GM12801 (cell line): Measurements from ENCODE around the gene WDR18.

Experiments
- TF ChIP-seq, protein P1 (sequence below): IDR thresholded peaks from one replicate; pipeline ENCODE4 v1.5.1; 2011; ENCODE audit warnings: control low read depth; ENCODE audit not compliant: insufficient read length; ENCODE audit errors: extremely low read depth

Gene WDR18

DNA sequence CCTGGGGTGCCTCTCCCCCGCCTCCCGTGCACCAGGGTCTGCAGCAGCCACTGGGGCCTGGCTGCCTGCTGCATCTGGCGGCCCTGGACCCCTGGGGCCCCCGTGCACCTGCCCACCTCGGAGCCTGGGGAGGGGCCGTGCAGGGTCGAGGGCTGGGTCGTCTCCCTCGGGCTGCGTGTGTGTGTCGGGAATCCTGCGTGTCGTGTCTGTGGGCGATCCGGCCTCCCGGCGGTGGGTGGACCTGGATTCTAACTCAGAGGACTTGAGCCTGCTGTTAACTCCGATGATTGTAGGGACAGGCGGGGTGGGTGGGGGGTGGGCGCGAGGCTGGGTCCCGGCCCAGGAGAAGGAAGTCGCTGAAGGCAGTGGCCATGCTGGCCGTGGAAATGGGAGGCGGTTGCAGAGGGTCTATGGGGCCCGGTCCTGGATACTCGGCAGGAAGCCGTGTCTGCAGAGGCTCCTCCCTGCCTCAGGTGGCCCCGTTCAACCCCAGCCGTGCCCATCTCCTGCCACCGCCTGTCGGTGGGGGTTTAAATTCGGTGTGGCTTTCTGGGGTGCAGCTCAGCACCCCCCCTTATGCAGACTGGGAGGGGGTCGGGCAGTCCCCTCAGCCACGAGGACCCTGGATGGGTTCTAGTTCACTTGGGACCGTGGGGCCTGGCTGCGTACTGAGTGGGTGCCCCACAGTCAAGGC lies 9.4 kb upstream of the WDR18 start:
- TF ChIP-seq, protein P1, sequence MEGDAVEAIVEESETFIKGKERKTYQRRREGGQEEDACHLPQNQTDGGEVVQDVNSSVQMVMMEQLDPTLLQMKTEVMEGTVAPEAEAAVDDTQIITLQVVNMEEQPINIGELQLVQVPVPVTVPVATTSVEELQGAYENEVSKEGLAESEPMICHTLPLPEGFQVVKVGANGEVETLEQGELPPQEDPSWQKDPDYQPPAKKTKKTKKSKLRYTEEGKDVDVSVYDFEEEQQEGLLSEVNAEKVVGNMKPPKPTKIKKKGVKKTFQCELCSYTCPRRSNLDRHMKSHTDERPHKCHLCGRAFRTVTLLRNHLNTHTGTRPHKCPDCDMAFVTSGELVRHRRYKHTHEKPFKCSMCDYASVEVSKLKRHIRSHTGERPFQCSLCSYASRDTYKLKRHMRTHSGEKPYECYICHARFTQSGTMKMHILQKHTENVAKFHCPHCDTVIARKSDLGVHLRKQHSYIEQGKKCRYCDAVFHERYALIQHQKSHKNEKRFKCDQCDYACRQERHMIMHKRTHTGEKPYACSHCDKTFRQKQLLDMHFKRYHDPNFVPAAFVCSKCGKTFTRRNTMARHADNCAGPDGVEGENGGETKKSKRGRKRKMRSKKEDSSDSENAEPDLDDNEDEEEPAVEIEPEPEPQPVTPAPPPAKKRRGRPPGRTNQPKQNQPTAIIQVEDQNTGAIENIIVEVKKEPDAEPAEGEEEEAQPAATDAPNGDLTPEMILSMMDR: no peak

DNA sequence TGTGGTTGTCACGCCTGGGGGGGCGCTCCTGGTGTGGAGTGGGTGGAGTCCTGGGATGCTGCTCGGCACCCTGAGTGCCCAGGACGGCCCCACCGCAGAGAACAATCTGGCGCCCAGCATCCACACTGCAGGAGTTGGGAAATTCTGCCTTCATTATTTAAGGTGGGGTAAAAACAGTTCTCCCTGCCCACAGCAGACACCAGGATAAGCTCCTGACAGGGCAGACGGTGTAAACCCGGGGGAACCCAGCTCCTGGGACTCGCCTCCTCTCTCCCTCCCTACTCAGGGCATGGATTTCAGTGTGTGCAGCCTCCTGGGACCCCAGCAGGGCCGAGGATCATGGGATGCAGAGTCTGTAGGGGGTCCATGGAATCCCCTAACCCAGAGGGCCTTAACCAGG lies 7.7 kb upstream of the WDR18 start:
- TF ChIP-seq, protein P1: no peak

DNA sequence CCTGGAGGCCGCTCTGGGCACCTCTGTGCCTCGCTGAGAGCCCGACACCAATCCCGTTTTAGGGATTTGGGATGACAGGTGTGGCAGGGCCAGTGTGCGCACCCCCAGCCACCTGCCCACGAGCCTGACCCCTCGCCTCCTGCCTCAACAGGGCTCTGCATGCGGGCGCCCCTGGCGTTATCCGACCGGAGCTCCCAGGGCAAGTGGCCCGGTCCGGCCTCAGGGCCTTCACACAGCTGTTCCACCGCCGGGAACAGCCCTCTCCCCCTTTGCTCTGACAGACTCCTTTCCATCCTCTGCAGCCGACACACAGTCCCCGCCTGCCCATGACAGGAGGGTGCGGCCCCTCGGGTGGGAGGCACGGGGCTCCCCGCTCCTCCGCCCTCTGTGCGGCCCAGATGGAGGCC lies 7.1 kb upstream of the WDR18 start:
- TF ChIP-seq, protein P1: no peak

DNA sequence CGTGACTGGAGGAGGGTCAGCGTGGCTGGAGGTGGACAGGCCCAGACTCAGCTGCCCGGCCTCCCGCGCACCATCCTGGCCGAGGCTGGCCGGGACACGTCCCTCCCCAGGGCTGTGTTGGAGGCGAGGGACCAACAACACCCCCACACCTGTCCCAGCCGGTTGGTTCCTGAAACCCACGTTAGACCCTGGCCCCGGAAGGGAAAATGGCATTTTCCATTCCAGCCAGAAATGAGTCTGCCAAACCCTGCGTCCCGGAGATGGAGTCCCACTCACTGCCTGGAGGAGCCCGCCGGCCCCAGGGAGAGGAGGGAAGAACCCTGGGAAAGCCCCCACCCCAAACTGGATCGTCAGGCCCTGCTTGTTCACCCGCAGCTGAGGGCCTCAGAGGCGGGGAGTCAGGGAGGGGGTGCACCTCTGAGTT lies 4.8 kb upstream of the WDR18 start:
- TF ChIP-seq, protein P1: no peak

DNA sequence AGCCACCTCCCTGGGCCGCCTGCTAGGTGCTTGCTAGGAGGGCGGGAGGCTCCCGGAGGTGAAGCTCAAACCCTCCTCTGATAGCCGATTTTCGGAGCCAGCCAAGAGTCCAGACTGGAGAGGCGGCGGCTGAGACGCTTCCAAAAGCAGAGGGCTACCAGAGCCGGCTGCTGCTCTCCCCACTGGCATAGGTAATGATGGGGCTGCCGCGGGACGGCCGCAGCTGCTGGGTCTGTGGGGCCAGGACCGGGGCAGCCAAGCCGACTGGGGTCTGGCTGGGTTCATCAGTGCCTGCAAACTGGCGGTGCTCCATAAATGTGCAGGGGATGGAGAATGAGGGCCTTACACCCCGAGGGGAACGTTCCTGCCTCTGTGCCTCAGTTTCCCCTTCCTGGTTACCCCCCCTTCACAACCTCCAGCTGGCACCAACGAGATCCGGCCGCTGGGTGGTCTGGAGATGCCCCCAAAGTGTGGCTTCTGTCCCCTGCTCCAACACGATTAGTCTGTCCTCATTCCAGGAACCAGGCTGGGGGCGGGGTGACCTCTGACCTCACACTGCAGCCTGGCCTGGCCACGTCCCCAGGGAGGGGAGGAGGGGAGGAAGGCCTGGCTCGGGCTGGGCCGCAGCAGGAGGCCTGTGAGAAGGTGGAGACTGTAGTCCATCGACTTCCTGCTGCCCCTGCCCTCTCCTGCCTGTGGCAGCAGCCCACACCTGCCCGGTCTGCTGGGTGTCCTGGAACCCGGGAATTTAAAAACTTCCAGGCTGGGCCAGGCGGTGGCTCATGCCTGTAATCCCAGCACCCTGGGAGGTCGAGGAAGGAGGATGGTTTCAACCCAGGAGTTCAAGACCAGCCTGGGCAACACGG lies 3.8 kb upstream of the WDR18 start:
- TF ChIP-seq, protein P1: no peak

DNA sequence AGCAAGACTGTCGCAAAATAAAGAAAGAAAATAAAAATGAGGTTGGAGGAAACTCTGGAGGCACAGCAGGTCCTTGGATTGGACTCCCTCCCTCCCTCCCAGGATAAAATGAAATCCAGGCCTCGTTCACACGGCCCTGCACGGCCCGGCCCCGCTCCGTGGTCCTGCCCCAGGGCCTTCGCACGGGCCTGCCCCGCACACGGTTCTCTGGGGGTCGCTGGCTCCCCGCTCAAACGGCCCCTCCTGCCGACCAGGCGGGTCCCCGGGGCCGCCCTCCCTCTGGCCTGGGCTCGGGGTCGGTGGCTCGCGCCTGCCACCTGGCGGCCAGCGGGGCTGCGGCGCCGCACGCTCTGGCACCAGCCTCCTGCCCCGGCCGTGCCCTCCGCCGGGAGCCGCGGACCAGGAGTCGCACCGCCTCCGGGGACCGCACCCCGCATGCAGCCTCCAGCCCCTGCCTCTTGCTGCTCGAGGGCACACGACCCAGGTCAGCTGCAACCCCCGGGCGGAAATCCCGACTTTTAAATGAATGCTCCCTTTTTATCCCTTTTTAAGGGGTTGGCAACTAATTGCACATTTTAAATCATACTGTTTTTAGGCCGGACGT lies 1.5 kb upstream of the WDR18 start:
- TF ChIP-seq, protein P1: no peak

DNA sequence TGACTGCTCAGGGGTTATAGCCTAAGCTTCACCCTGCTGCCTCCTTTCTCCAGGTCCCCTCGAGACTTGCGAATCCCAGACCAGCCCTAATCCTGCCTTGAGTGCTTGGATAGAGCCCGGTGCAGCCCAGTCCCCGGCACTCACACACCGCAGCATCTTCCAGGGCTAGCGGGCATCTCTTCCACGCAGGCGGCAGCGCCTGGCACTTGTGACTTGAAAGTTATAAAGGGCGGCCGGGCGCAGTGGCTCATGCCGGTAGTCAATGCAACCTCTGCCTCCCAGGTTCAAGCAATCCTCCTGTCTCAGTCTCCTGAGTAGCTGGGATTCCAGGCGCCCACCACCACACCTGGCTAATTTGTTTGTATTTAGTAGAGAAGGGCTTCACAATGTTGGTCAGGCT lies 1.9 kb downstream of the WDR18 start:
- TF ChIP-seq, protein P1: no peak
